DND-41 (cell line): Measurements from ENCODE around the gene PDE4C.

Experiments
- ATAC-seq: fragments of 200-7000 bp; cut with Tn5 transposase; 3 replicates; pipeline ENCODE4 v1.9.1; 2021; ENCODE audit warnings: low read depth; ENCODE audit not compliant: insufficient read depth
- DNase-seq: peaks from one replicate; pipeline ENCODE4 v3.0.0-alpha.2; 2020
- H2AFZ ChIP-seq: 2 replicates; pipeline ENCODE4 v1.6.0; 2012; ENCODE audit warnings: low read depth, low read length
- H3K27ac ChIP-seq: 2 replicates; pipeline ENCODE4 v1.5.1; 2012; ENCODE audit warnings: low read length, inconsistent platforms
- H3K27me3 ChIP-seq: fragments of 200-600 bp; sonication (generic); 2 replicates; pipeline ENCODE4 v1.6.0; 2012; ENCODE audit warnings: low read length, mild to moderate bottlenecking, inconsistent platforms; ENCODE audit not compliant: insufficient read depth, poor library complexity
- H3K36me3 ChIP-seq: 2 replicates; pipeline ENCODE4 v1.5.1; 2012; ENCODE audit warnings: low read length, inconsistent platforms; ENCODE audit not compliant: insufficient read depth
- H3K4me1 ChIP-seq: 2 replicates; pipeline ENCODE4 v1.5.1; 2012; ENCODE audit warnings: mild to moderate bottlenecking, low read length; ENCODE audit not compliant: insufficient read depth
- H3K4me2 ChIP-seq: 2 replicates; pipeline ENCODE4 v1.6.0; 2012; ENCODE audit warnings: mild to moderate bottlenecking, moderate library complexity, low read length, inconsistent platforms; ENCODE audit not compliant: insufficient read depth
- H3K4me3 ChIP-seq, 2 experiments: fragments of 200-600 bp in 1 of 2; shearing (Covaris generic) in 1 of 2; 2 replicates each; pipeline ENCODE4 v1.5.1; 2012 to 2016; ENCODE audit warnings: inconsistent platforms in 2 of 2, low read length in 2 of 2, mild to moderate bottlenecking in 2 of 2, low read depth in 1 of 2, moderate library complexity in 1 of 2
- H3K79me2 ChIP-seq: 2 replicates; pipeline ENCODE4 v1.6.0; 2012; ENCODE audit warnings: low read length, inconsistent platforms; ENCODE audit not compliant: insufficient read depth
- H3K9ac ChIP-seq: 2 replicates; pipeline ENCODE4 v1.6.0; 2012; ENCODE audit warnings: low read depth, mild to moderate bottlenecking, inconsistent platforms, low read length, moderate library complexity
- H3K9me3 ChIP-seq: 2 replicates; pipeline ENCODE4 v1.5.1; 2012; ENCODE audit warnings: low read length, moderate library complexity, mild to moderate bottlenecking, inconsistent platforms; ENCODE audit not compliant: insufficient read depth, severe bottlenecking
- H4K20me1 ChIP-seq: 2 replicates; pipeline ENCODE4 v1.6.0; 2012; ENCODE audit warnings: low read length; ENCODE audit not compliant: insufficient read depth
- EZH2 ChIP-seq: IDR thresholded peaks from 3 replicates; pipeline ENCODE4 v1.6.1; 2012; ENCODE audit warnings: borderline replicate concordance, low read depth, mild to moderate bottlenecking, moderate library complexity, low read length, inconsistent platforms; ENCODE audit not compliant: severe bottlenecking
- TF ChIP-seq, protein P1 (sequence below): IDR thresholded peaks from 2 replicates; pipeline ENCODE4 v1.5.1; 2012; ENCODE audit warnings: borderline replicate concordance, low read length, moderate library complexity, mild to moderate bottlenecking; ENCODE audit not compliant: poor library complexity, severe bottlenecking; ENCODE audit errors: extremely low read depth

PDE4C gene

DNA sequence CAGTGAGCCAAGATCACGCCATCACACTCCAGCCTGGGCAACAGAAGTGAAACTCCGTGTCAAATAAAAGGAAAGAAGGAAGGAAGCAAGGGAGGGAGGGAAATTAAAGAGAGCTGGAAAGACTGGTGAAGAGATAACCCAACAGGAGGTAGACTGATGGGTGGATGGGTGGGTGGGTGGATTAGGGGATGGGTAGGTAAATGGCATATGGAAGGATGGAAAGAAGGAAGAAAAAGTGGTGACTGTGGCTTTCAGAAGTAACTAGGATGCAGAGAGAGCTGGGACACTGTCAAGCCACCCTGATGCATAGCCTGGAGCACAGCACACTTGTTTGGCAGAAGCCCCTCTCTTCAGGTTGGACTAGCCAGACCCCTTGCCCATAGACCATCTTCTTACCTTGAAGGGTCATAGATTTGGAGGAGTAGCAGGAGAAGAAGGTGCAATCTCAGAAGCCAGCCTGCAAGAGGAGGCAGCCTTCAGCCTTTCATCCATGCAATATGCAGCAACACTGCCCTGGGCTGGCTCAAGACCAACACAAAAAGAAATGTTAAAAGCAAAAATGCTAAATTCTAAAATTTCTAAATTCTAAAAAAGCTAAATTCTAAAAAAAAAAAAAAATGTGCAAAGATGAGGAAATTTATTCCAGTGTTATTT is 43.0 kb upstream of the PDE4C start:
- H3K9ac ChIP-seq: no peak overlapping the region
- H3K27me3 ChIP-seq: no peaks in the 10 kb centered on the region
- H3K36me3 ChIP-seq: no peaks in the 10 kb centered on the region
- no peak overlapping the region for H2AFZ ChIP-seq
- H3K79me2 ChIP-seq: no peaks in the 10 kb centered on the region
- peaks cover 13% of the 10 kb centered on the region for H3K4me1 ChIP-seq
- H3K27ac ChIP-seq: no peak overlapping the region
- DNase-seq (no peak), ATAC-seq (no peak)
- no peaks in the 10 kb centered on the region for H3K9me3 ChIP-seq
- H4K20me1 ChIP-seq: peaks cover 2% of the 10 kb centered on the region
- H3K4me2 ChIP-seq: no peak overlapping the region
- no peak overlapping the region for H3K4me3 ChIP-seq
- TF ChIP-seq EZH2: no peak
- TF ChIP-seq, protein P1, sequence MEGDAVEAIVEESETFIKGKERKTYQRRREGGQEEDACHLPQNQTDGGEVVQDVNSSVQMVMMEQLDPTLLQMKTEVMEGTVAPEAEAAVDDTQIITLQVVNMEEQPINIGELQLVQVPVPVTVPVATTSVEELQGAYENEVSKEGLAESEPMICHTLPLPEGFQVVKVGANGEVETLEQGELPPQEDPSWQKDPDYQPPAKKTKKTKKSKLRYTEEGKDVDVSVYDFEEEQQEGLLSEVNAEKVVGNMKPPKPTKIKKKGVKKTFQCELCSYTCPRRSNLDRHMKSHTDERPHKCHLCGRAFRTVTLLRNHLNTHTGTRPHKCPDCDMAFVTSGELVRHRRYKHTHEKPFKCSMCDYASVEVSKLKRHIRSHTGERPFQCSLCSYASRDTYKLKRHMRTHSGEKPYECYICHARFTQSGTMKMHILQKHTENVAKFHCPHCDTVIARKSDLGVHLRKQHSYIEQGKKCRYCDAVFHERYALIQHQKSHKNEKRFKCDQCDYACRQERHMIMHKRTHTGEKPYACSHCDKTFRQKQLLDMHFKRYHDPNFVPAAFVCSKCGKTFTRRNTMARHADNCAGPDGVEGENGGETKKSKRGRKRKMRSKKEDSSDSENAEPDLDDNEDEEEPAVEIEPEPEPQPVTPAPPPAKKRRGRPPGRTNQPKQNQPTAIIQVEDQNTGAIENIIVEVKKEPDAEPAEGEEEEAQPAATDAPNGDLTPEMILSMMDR: no peak

- no peak overlapping the region for H2AFZ ChIP-seq
- no peaks in the 10 kb centered on the region for H3K9me3 ChIP-seq
- H4K20me1 ChIP-seq: no peaks in the 10 kb centered on the region; the same call in 1 of the 2 replicates
- no peak overlapping the region for H3K9ac ChIP-seq
- H3K27me3 ChIP-seq: no peaks in the 10 kb centered on the region
- no peak overlapping the region for H3K27ac ChIP-seq
- ATAC-seq (no peak), DNase-seq (no peak)
- H3K4me3 ChIP-seq: no peak overlapping the region
- H3K36me3 ChIP-seq: no peaks in the 10 kb centered on the region
- TF ChIP-seq, protein P1: no peak
- no peak for TF ChIP-seq EZH2
- H3K4me2 ChIP-seq: no peak overlapping the region
- no peaks in the 10 kb centered on the region for H3K79me2 ChIP-seq
- peaks cover 13% of the 10 kb centered on the region for H3K4me1 ChIP-seq
These were observed 40.8 kb upstream of the PDE4C start for GRCh38 chr19:18266771-18267686.

DNA sequence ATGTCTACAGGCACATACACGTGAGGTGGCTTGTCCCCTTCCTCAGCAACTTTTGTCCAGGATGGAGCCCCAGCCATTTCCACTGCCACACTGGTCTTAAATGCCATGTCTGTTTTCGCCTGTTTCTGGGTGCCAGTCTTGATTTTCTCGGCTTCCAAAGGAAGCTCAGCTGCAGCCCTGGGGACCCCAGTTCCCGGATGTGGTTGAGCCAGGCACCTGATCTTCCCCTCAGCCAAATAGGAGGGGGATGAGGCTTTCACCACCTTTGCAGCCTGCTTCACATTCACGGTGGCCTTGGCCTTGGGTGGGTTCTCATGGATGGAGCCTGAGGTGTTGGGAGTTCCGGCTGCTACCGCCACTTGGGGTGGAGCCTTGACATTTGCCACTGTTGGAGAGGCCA is 39.3 kb upstream of the PDE4C start:
- peak overlapping the region; percentile 28; the same call in 1 of the 2 replicates for H3K27ac ChIP-seq
- TF ChIP-seq, protein P1: no peak
- TF ChIP-seq EZH2: no peak
- no peaks in the 10 kb centered on the region for H3K36me3 ChIP-seq
- no peak overlapping the region for H3K4me2 ChIP-seq
- ATAC-seq: peak; percentile 89
- no peak overlapping the region for H3K4me3 ChIP-seq
- no peak overlapping the region for H2AFZ ChIP-seq
- no peaks in the 10 kb centered on the region for H3K9me3 ChIP-seq
- no peak overlapping the region for H3K9ac ChIP-seq
- H4K20me1 ChIP-seq: no peaks in the 10 kb centered on the region; the same call in 1 of the 2 replicates
- peaks cover 13% of the 10 kb centered on the region for H3K4me1 ChIP-seq
- peak; percentile 68 for DNase-seq
- no peaks in the 10 kb centered on the region for H3K27me3 ChIP-seq
- H3K79me2 ChIP-seq: no peaks in the 10 kb centered on the region
